Body of pancreas (tissue), 4 donors: ENCODE measurements around the gene COBL. TPM values are rescaled to one million over a fixed set of nuclear protein-coding genes. Genes with fewer than 3 reads are reported as not detected.

Experiments used
- ATAC-seq: fragments of 150-250 bp; one replicate; pipeline ENCODE4 v1.9.1; 2016
- DNase-seq, 4 donors: peaks; one replicate each; pipeline ENCODE4 v3.0.0-alpha.2; 2019
- H3K27ac ChIP-seq, 4 donors: fragments of 200-600 bp; sonication (generic); 1 replicate in 3 of 4; 2 replicates in 1 of 4; pipeline versions ENCODE4 v1.5.1 to v1.6.1; 2016 to 2019; ENCODE audit warnings: mild to moderate bottlenecking in 1 of 4, mixed read lengths in 1 of 4, moderate library complexity in 1 of 4
- H3K27me3 ChIP-seq, 2 donors: fragments of 200-600 bp; sonication (generic); one replicate each; pipeline ENCODE4 v1.6.0; 2016; ENCODE audit warnings: mild to moderate bottlenecking in 1 of 2
- H3K36me3 ChIP-seq, 2 donors: fragments of 200-600 bp; sonication (generic); replicated peaks in 1 of 2; 2 replicates each; pipeline ENCODE4 v1.5.1; 2016; ENCODE audit warnings: low read depth in 2 of 2; ENCODE audit not compliant: insufficient read depth in 1 of 2
- H3K4me1 ChIP-seq: fragments of 200-600 bp; sonication (generic); one replicate; pipeline ENCODE4 v1.6.0; 2016
- H3K4me3 ChIP-seq, 2 donors: fragments of 200-600 bp; sonication (generic); 1 replicate in 1 of 2; 2 replicates in 1 of 2; pipeline ENCODE4 v1.5.1; 2016 to 2019
- H3K9me3 ChIP-seq, 3 donors: fragments of 200-600 bp; sonication (generic); 1 replicate in 2 of 3; 2 replicates in 1 of 3; pipeline ENCODE4 v1.5.1; 2016
- POLR2A ChIP-seq, 3 donors: fragments of 450-650 bp; IDR thresholded peaks; one replicate each; pipeline ENCODE4 v1.6.1; 2016; ENCODE audit warnings: antibody characterized with exemption in 3 of 3, mild to moderate bottlenecking in 2 of 3
- WGBS, 2 donors: methylation state at CpG; one replicate each; pipeline ENCODE4 v1.1.5; 2017; 5-methylcytosine and 5-hydroxymethylcytosine counted together
- intact Hi-C: fragments of 100-400 bp; cut with DNase I; formaldehyde crosslinking; loops from one replicate; pipeline ENCODE4 v1.15.1; 2023
- total RNA-seq, 2 donors: library from RNA; depleted of rRNA; stranded (reverse); fragments of >200 nt; gene quantifications; one replicate each; pipeline ENCODE4 v1.1.0, GENCODE V29; 2016
- TF ChIP-seq, protein P1 (sequence below), 7 experiments: fragments of 450-650 bp in 4 of 7; fragments of 200-600 bp in 3 of 7; sonication (generic) in 3 of 7; IDR thresholded peaks; one replicate each; pipeline ENCODE4 v1.5.1; 2016 to 2019; ENCODE audit warnings: antibody characterized with exemption in 7 of 7

The COBL gene
- total RNA-seq, 2 donors from 2014 or later = 22.3 to 25.4 TPM

GRCh38 chr7:51309361-51310130 is 7.1 kb downstream of the COBL start:
- H3K27me3 ChIP-seq = no peaks in the 10 kb centered on the region
- no peaks in the 10 kb centered on the region for H3K36me3 ChIP-seq
- 83 to 89% methylated on average over 8 of the region's 8 CpGs for WGBS, 2 donors
- intact Hi-C loops = loop anchor here (10.0 kb wide), 1 partner anchor 55 kb away; no protein-coding TSS in a partner anchor
- DNase-seq (no peak), ATAC-seq (no peak)
- H3K4me1 ChIP-seq = peaks cover 31% of the 10 kb centered on the region
- H3K27ac ChIP-seq = no peak overlapping the region
- H3K4me3 ChIP-seq = no peak overlapping the region
- H3K9me3 ChIP-seq = no peaks in the 10 kb centered on the region
- TF ChIP-seq POLR2A (IDR thresholded peaks at IDR 0.05) = no peak
- TF ChIP-seq, protein P1, sequence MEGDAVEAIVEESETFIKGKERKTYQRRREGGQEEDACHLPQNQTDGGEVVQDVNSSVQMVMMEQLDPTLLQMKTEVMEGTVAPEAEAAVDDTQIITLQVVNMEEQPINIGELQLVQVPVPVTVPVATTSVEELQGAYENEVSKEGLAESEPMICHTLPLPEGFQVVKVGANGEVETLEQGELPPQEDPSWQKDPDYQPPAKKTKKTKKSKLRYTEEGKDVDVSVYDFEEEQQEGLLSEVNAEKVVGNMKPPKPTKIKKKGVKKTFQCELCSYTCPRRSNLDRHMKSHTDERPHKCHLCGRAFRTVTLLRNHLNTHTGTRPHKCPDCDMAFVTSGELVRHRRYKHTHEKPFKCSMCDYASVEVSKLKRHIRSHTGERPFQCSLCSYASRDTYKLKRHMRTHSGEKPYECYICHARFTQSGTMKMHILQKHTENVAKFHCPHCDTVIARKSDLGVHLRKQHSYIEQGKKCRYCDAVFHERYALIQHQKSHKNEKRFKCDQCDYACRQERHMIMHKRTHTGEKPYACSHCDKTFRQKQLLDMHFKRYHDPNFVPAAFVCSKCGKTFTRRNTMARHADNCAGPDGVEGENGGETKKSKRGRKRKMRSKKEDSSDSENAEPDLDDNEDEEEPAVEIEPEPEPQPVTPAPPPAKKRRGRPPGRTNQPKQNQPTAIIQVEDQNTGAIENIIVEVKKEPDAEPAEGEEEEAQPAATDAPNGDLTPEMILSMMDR (IDR thresholded peaks at IDR 0.05) = no peak

- intact Hi-C loops = no loop called here
- 73 to 81% methylated on average over 5 of the region's 5 CpGs for WGBS, 2 donors
Measured at GRCh38 chr7:51308696-51309095, 7.9 kb downstream of the COBL start.

GRCh38 chr7:51308265-51308664 is 8.3 kb downstream of the COBL start:
- peaks cover 19% of the 10 kb centered on the region for H3K4me1 ChIP-seq
- H3K27ac ChIP-seq = no peak overlapping the region
- intact Hi-C loops = no loop called here
- H3K36me3 ChIP-seq = no peaks in the 10 kb centered on the region
- no peak for DNase-seq
- H3K27me3 ChIP-seq = no peaks in the 10 kb centered on the region
- ATAC-seq = no peak
- TF ChIP-seq, protein P1 (IDR thresholded peaks at IDR 0.05) = no peak
- TF ChIP-seq POLR2A (IDR thresholded peaks at IDR 0.05) = no peak
- H3K9me3 ChIP-seq = no peaks in the 10 kb centered on the region
- H3K4me3 ChIP-seq = no peak overlapping the region
- WGBS, 2 donors = 49 to 56% methylated on average over 4 of the region's 4 CpGs

More at GRCh38 chr7:51308696-51309095, 7.9 kb downstream of the COBL start:
- ATAC-seq = no peak
- Histone ChIP-seq H3K9me3 (no peaks in the 10 kb centered on the region), H3K4me3 (no peak overlapping the region), H3K27ac (no peak overlapping the region), H3K27me3 (no peaks in the 10 kb centered on the region), H3K4me1 (peaks cover 23% of the 10 kb centered on the region), H3K36me3 (no peaks in the 10 kb centered on the region)
- DNase-seq = no peak
- TF ChIP-seq, protein P1 (IDR thresholded peaks at IDR 0.05) = no peak
- TF ChIP-seq POLR2A (IDR thresholded peaks at IDR 0.05) = no peak

DNA sequence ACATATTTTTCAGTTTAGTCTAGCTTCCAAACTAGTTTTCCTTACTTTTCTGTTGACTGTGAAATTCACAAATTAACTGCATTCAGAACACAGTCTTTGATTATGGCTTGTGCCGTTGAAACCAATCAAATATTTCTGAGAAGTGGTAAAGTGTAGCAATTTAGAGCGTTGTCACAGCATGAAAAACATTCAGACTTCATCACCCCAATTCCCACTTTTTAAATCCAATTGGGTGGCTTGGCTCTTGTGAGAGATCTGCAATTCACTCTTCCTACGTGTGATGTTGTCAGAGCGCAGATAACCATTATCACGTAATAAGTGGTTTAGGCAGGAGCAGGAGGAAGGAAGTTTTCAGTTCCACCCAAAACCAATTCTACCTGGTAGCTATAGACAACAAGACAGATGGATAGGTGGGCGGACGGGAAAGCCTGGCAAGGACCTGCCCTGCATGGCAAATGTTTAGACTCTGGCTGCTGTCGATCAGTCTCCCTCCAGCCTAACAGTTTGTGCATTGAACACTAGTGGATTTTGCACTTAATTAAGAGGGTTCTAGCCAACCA is 8.9 kb downstream of the COBL start:
- 62 to 76% methylated on average over 8 of the region's 8 CpGs for WGBS, 2 donors
- no peak overlapping the region for H3K4me3 ChIP-seq
- no peaks in the 10 kb centered on the region for H3K9me3 ChIP-seq
- DNase-seq (no peak), ATAC-seq (no peak)
- H3K4me1 ChIP-seq = peaks cover 15% of the 10 kb centered on the region
- H3K36me3 ChIP-seq = no peaks in the 10 kb centered on the region
- H3K27ac ChIP-seq = no peak overlapping the region
- no peaks in the 10 kb centered on the region for H3K27me3 ChIP-seq
- intact Hi-C loops = no loop called here
- no peak for TF ChIP-seq POLR2A (IDR thresholded peaks at IDR 0.05)
- TF ChIP-seq, protein P1 (IDR thresholded peaks at IDR 0.05) = no peak
